HCT116 (cell line): ENCODE measurements around the gene KIAA0232. TPM values are rescaled to one million over a fixed set of nuclear protein-coding genes. Genes with fewer than 3 reads are reported as not detected.

ENCODE experiments used
- ATAC-seq: fragments of 200-7000 bp; cut with Tn5 transposase; 2 replicates; pipeline ENCODE4 v1.9.1; 2020; ENCODE audit warnings: mild to moderate bottlenecking, moderate library complexity
- BruUV-seq: library from RNA; stranded (reverse); fragments of 400-500 nt; replicated peaks from 2 replicates; lab custom pipeline; 2021; lab: Mats Ljungman, UMichigan
- CTCF ChIA-PET: fragments of 300-600 bp; sonication (Branson Sonifier 250); formaldehyde crosslinking; loops from one replicate; lab custom pipeline; 2021; ENCODE audit warnings: antibody characterized with exemption; lab: Charles Lee
- POLR2A ChIA-PET: fragments of 300-600, 350-600 bp; sonication (Branson Sonifier 250); formaldehyde crosslinking; loops from one replicate; lab custom pipeline; 2021; ENCODE audit warnings: antibody characterized with exemption; lab: Charles Lee
- RAD21 ChIA-PET, 2 experiments: fragments of 300-600 bp; sonication (Branson Sonifier 250); formaldehyde crosslinking; loops; one replicate each; lab custom pipeline; 2023; ENCODE audit warnings: low total read pairs in 2 of 2; ENCODE audit not compliant: uncharacterized antibody in 2 of 2, unreplicated experiment in 2 of 2, low non-redundant PET in 1 of 2; lab: Charles Lee
- DNase-seq: peaks from one replicate; pipeline ENCODE4 v3.0.0-alpha.2; 2010; ENCODE audit warnings: low read depth, low spot score
- H2AFZ ChIP-seq: fragments of 200-600 bp; shearing (Covaris generic), sonication (generic); 2 replicates; pipeline ENCODE4 v1.6.1; 2017; ENCODE audit warnings: low read depth, mixed run types, mixed read lengths, antibody characterized with exemption, low read length; ENCODE audit not compliant: poor library complexity, severe bottlenecking
- H3K27ac ChIP-seq: 2 replicates; pipeline ENCODE4 v1.5.1; 2012; ENCODE audit warnings: low read depth, low read length
- H3K27me3 ChIP-seq: fragments of 200-600 bp; sonication (generic); 2 replicates; pipeline ENCODE4 v1.6.1; 2016; ENCODE audit warnings: mixed run types, low read length, mixed read lengths; ENCODE audit not compliant: insufficient read depth
- H3K36me3 ChIP-seq, 2 experiments: fragments of 200-500 bp in 1 of 2; fragments of 200-600 bp in 1 of 2; sonication (Bioruptor generic) in 1 of 2; sonication (generic) in 1 of 2; 2 replicates each; pipeline versions ENCODE4 v1.5.1 to v1.6.1; 2014 to 2016; ENCODE audit warnings: low read length in 2 of 2, inconsistent platforms in 1 of 2, mixed read lengths in 1 of 2, mixed run types in 1 of 2; ENCODE audit not compliant: insufficient read depth in 2 of 2, control insufficient read depth in 1 of 2
- H3K4me1 ChIP-seq, 2 experiments: fragments of 200-600 bp in 1 of 2; sonication (generic) in 1 of 2; 2 replicates each; pipeline versions ENCODE4 v1.5.1 to v1.6.1; 2012 to 2017; ENCODE audit warnings: low read length in 2 of 2, inconsistent platforms in 1 of 2, mild to moderate bottlenecking in 1 of 2, mixed read lengths in 1 of 2, mixed run types in 1 of 2, moderate library complexity in 1 of 2; ENCODE audit not compliant: insufficient read depth in 2 of 2, control insufficient read depth in 1 of 2
- H3K4me2 ChIP-seq: fragments of 200-600 bp; sonication (generic); 2 replicates; pipeline ENCODE4 v1.6.1; 2017; ENCODE audit warnings: mixed run types, low read length, mixed read lengths
- H3K4me3 ChIP-seq, 2 experiments: fragments of 200-600 bp in 1 of 2; sonication (generic) in 1 of 2; replicated peaks in 1 of 2; 2 replicates each; pipeline ENCODE4 v1.5.1; 2011 to 2016; ENCODE audit warnings: low read length in 2 of 2, control low read depth in 1 of 2, low read depth in 1 of 2, mild to moderate bottlenecking in 1 of 2, mixed read lengths in 1 of 2, mixed run types in 1 of 2
- H3K79me2 ChIP-seq: fragments of 200-600 bp; sonication (generic); 2 replicates; pipeline ENCODE4 v1.6.1; 2017; ENCODE audit warnings: mild to moderate bottlenecking, mixed run types, low read length, moderate library complexity, mixed read lengths; ENCODE audit not compliant: insufficient read depth
- H3K9ac ChIP-seq: fragments of 200-600 bp; sonication (generic); 2 replicates; pipeline ENCODE4 v1.6.1; 2016; ENCODE audit warnings: low read length, mixed read lengths
- H3K9me2 ChIP-seq: fragments of 200-600 bp; sonication (generic), shearing (Covaris generic); 2 replicates; pipeline ENCODE4 v1.6.1; 2017; ENCODE audit warnings: mixed run types, mild to moderate bottlenecking, moderate library complexity; ENCODE audit not compliant: insufficient read depth
- H3K9me3 ChIP-seq, 2 experiments: fragments of 200-500 bp in 1 of 2; fragments of 200-600 bp in 1 of 2; sonication (Bioruptor generic) in 1 of 2; sonication (generic) in 1 of 2; 2 replicates each; pipeline ENCODE4 v1.6.1; 2014 to 2017; ENCODE audit warnings: low read length in 2 of 2, mixed read lengths in 2 of 2, inconsistent platforms in 1 of 2, low read depth in 1 of 2, mild to moderate bottlenecking in 1 of 2, mixed run types in 1 of 2, moderate library complexity in 1 of 2; ENCODE audit not compliant: control insufficient read depth in 1 of 2, insufficient read depth in 1 of 2
- H4K20me1 ChIP-seq: fragments of 200-600 bp; sonication (generic), shearing (Covaris generic); 2 replicates; pipeline ENCODE4 v1.6.1; 2017; ENCODE audit warnings: mixed run types, mild to moderate bottlenecking, moderate library complexity; ENCODE audit not compliant: insufficient read depth
- CBX3 ChIP-seq: IDR thresholded peaks from 2 replicates; pipeline ENCODE4 v1.6.1; 2012; ENCODE audit warnings: low read depth
- CEBPB ChIP-seq: IDR thresholded peaks from 2 replicates; pipeline ENCODE4 v1.6.1; 2012; ENCODE audit warnings: low read depth
- ELF1 ChIP-seq: IDR thresholded peaks from 2 replicates; pipeline ENCODE4 v1.6.1; 2012; ENCODE audit warnings: low read depth, borderline replicate concordance
- EZH2 ChIP-seq: fragments of 200-600 bp; sonication (generic); IDR thresholded peaks from 2 replicates; pipeline ENCODE4 v1.6.1; 2017; ENCODE audit warnings: antibody characterized with exemption, mixed run types
- FOSL1 ChIP-seq: IDR thresholded peaks from 2 replicates; pipeline ENCODE4 v1.6.1; 2012; ENCODE audit warnings: low read depth
- JUND ChIP-seq: IDR thresholded peaks from 2 replicates; pipeline ENCODE4 v1.6.1; 2012
- POLR2A ChIP-seq: IDR thresholded peaks from 2 replicates; pipeline ENCODE4 v1.7.0; 2011; ENCODE audit warnings: borderline replicate concordance; ENCODE audit not compliant: insufficient read depth, insufficient read length; ENCODE audit errors: extremely low read depth
- POLR2AphosphoS5 ChIP-seq: IDR thresholded peaks from 2 replicates; pipeline ENCODE4 v1.6.1; 2011; ENCODE audit warnings: mild to moderate bottlenecking, low read depth, low read length, moderate library complexity
- RAD21 ChIP-seq: IDR thresholded peaks from 2 replicates; pipeline ENCODE4 v1.6.1; 2012; ENCODE audit warnings: low read depth, mild to moderate bottlenecking
- SIN3A ChIP-seq: IDR thresholded peaks from 2 replicates; pipeline ENCODE4 v1.6.1; 2012; ENCODE audit warnings: low read depth
- SRF ChIP-seq: IDR thresholded peaks from 2 replicates; pipeline ENCODE4 v1.6.1; 2012; ENCODE audit warnings: low read depth
- TCF7L2 ChIP-seq: IDR thresholded peaks from 2 replicates; pipeline ENCODE4 v1.7.0; 2011; ENCODE audit warnings: borderline replicate concordance, inconsistent platforms; ENCODE audit not compliant: insufficient read depth, insufficient read length; ENCODE audit errors: extremely low read depth
- YY1 ChIP-seq: IDR thresholded peaks from 2 replicates; pipeline ENCODE4 v1.6.1; 2011; ENCODE audit warnings: low read length, low read depth, moderate library complexity, mild to moderate bottlenecking; ENCODE audit not compliant: insufficient replicate concordance; ENCODE audit errors: extremely low read depth
- ZFX ChIP-seq: fragments of 450-650 bp; IDR thresholded peaks from 2 replicates; pipeline ENCODE4 v1.6.1; 2017
- ZNF274 ChIP-seq: fragments of 200-500 bp; sonication (Bioruptor generic); IDR thresholded peaks from 2 replicates; pipeline ENCODE4 v1.6.1; 2014; ENCODE audit warnings: mild to moderate bottlenecking, low read depth, low read length, inconsistent platforms
- intact Hi-C: fragments of 100-400 bp; cut with micrococcal nuclease; formaldehyde crosslinking; loops from 2 replicates; pipeline ENCODE4 v1.10.0; 2022
- total RNA-seq: library from RNA; stranded (reverse); gene quantifications from one replicate; pipeline ENCODE4 v1.2.1, GENCODE V29; 2021; ENCODE audit not compliant: unreplicated experiment
- TF ChIP-seq, protein P1 (sequence below): IDR thresholded peaks from 2 replicates; pipeline ENCODE4 v1.6.1; 2012
- TF ChIP-seq, protein P2 (sequence below): IDR thresholded peaks from 2 replicates; pipeline ENCODE4 v1.6.1; 2012
- TF ChIP-seq, protein P3 (sequence below): IDR thresholded peaks from 2 replicates; pipeline ENCODE4 v1.6.1; 2011; ENCODE audit warnings: mild to moderate bottlenecking, low read length, moderate library complexity; ENCODE audit not compliant: insufficient replicate concordance; ENCODE audit errors: extremely low read depth

The KIAA0232 gene
- total RNA-seq, 1 experiment from 2014 or later, result 18.1 TPM

DNA sequence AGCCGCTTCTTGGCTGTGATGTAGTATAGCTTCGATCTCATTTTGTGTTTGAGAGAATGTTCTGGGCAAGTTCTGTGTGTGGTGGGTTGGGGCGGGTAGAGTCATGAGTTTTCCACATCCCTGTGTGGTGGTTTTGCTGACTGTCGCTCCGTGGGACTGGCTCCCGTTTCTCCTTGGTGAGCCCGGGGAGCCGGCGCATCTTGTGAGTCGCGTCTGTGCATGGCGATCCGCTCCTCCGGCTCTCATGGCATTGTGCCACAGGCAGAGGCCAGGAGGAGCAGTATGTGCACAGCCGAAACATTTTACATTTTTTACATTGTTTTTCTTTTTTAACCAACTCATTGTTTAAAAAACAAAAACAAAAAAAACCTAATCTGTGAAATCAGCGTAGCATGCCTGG lies 99.4 kb downstream of the KIAA0232 start:
- Histone ChIP-seq H3K4me2 (no peak overlapping the region), H2AFZ (no peak overlapping the region), H3K4me1 (no peaks in the 10 kb centered on the region), H3K27ac (no peak overlapping the region), H3K9ac (no peak overlapping the region), H3K27me3 (no peaks in the 10 kb centered on the region), H3K79me2 (no peaks in the 10 kb centered on the region), H3K9me2 (no peaks in the 10 kb centered on the region), H3K9me3 (no peaks in the 10 kb centered on the region), H4K20me1 (no peaks in the 10 kb centered on the region), H3K36me3 (peaks cover 11 to 18% of the 10 kb centered on the region in 2 experiments; a peak in 3 of 4 replicates), H3K4me3 (no peak overlapping the region)
- no TSS peak for BruUV-seq
- intact Hi-C loops, result no loop called here
- CTCF ChIA-PET, result no interaction called here
- TF ChIP-seq CEBPB (no peak), CBX3 (no peak), POLR2A (no peak), EZH2 (no peak), TCF7L2 (no peak), FOSL1 (no peak), ZNF274 (no peak), ZFX (no peak), SRF (no peak), SIN3A (no peak), RAD21 (no peak), ELF1 (no peak), JUND (no peak), YY1 (no peak), POLR2AphosphoS5 (no peak)
- TF ChIP-seq, protein P1, sequence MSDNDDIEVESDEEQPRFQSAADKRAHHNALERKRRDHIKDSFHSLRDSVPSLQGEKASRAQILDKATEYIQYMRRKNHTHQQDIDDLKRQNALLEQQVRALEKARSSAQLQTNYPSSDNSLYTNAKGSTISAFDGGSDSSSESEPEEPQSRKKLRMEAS, result no peak
- TF ChIP-seq, protein P2, sequence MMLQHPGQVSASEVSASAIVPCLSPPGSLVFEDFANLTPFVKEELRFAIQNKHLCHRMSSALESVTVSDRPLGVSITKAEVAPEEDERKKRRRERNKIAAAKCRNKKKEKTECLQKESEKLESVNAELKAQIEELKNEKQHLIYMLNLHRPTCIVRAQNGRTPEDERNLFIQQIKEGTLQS, result no peak
- TF ChIP-seq, protein P3, sequence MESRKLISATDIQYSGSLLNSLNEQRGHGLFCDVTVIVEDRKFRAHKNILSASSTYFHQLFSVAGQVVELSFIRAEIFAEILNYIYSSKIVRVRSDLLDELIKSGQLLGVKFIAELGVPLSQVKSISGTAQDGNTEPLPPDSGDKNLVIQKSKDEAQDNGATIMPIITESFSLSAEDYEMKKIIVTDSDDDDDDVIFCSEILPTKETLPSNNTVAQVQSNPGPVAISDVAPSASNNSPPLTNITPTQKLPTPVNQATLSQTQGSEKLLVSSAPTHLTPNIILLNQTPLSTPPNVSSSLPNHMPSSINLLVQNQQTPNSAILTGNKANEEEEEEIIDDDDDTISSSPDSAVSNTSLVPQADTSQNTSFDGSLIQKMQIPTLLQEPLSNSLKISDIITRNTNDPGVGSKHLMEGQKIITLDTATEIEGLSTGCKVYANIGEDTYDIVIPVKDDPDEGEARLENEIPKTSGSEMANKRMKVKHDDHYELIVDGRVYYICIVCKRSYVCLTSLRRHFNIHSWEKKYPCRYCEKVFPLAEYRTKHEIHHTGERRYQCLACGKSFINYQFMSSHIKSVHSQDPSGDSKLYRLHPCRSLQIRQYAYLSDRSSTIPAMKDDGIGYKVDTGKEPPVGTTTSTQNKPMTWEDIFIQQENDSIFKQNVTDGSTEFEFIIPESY, result no peak
- RAD21 ChIA-PET, result no interaction called here
- DNase-seq, result no peak
- POLR2A ChIA-PET, result no interaction called here
- ATAC-seq, result no peak
